Transverse colon (tissue), 4 donors: Measurements from ENCODE around the gene RHOF.

ENCODE experiments used
- POLR2AphosphoS5 ChIP-seq, 3 donors: sonication (generic); formaldehyde crosslinking; IDR thresholded peaks; one replicate each; pipeline ENCODE4 v1.6.1; 2016; ENCODE audit warnings: antibody characterized with exemption in 3 of 3
- TF ChIP-seq, protein P1 (sequence below), 5 experiments: fragments of 200-600 bp in 3 of 5; fragments of 450-650 bp in 2 of 5; sonication (generic) in 3 of 5; IDR thresholded peaks; 1 replicate in 2 of 5; 2 replicates in 3 of 5; pipeline ENCODE4 v1.5.1; 2016 to 2017; ENCODE audit warnings: antibody characterized with exemption in 5 of 5, inconsistent platforms in 3 of 5, mild to moderate bottlenecking in 2 of 5, moderate library complexity in 1 of 5

GRCh38 chr12:121738340-121738858 lies 55.1 kb downstream of the RHOF start:
- TF ChIP-seq, protein P1, sequence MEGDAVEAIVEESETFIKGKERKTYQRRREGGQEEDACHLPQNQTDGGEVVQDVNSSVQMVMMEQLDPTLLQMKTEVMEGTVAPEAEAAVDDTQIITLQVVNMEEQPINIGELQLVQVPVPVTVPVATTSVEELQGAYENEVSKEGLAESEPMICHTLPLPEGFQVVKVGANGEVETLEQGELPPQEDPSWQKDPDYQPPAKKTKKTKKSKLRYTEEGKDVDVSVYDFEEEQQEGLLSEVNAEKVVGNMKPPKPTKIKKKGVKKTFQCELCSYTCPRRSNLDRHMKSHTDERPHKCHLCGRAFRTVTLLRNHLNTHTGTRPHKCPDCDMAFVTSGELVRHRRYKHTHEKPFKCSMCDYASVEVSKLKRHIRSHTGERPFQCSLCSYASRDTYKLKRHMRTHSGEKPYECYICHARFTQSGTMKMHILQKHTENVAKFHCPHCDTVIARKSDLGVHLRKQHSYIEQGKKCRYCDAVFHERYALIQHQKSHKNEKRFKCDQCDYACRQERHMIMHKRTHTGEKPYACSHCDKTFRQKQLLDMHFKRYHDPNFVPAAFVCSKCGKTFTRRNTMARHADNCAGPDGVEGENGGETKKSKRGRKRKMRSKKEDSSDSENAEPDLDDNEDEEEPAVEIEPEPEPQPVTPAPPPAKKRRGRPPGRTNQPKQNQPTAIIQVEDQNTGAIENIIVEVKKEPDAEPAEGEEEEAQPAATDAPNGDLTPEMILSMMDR (IDR thresholded peaks at IDR 0.05): no peak
- TF ChIP-seq POLR2AphosphoS5 (IDR thresholded peaks at IDR 0.05): no peak
